ENCODE measurements around the gene RAB41. TPM values are rescaled to one million over a fixed set of nuclear protein-coding genes. Genes with fewer than 3 reads are reported as not detected.

RAB41 gene
- total RNA-seq, 1 experiment from 2014 or later = not detected

DNA sequence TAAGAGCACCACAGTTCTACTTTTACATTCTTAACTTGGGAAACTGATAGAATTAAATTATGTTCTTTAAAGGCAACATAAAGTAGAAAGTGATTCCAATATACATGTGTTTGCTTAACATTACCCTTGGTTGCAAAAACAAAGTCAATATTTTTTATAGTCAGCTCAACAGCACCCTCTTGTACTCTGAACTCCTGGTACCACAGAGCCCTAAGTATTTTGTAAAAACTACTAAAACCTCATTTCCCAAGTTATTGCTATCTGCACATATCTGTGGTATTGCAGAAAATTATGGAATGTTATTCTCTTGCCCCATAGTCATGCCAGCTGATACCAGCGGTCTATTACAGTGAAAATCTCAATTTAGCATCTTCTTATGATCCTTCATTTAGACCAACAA lies 10.8 kb downstream of the RAB41 start:
- peaks cover 13% of the 10 kb centered on the region for H3K36me3 Mint-ChIP-seq
- no peak overlapping the region for H3K27ac Mint-ChIP-seq
- no peak for DNase-seq (ENCODE audit: low spot score)
- H3K4me1 Mint-ChIP-seq = peaks cover 12% of the 10 kb centered on the region
- H3K9me3 Mint-ChIP-seq = no peaks in the 10 kb centered on the region
- TF ChIP-seq TCF7 (CRISPR knock-in tag; IDR thresholded peaks at IDR 0.05; ENCODE audit: low read depth) (no peak), KAT7 (CRISPR knock-in tag; IDR thresholded peaks at IDR 0.05; ENCODE audit: borderline replicate concordance) (no peak), CBFB (CRISPR knock-in tag; IDR thresholded peaks at IDR 0.05; ENCODE audit: low read depth) (no peak), ZNF121 (CRISPR knock-in tag; IDR thresholded peaks at IDR 0.05) (no peak), ZNF416 (CRISPR knock-in tag; IDR thresholded peaks at IDR 0.05) (no peak), EMX1 (CRISPR knock-in tag; IDR thresholded peaks at IDR 0.05) (no peak), ZNF396 (CRISPR knock-in tag; IDR thresholded peaks at IDR 0.05; ENCODE audit: borderline replicate concordance) (no peak), ZBTB21 (CRISPR knock-in tag; IDR thresholded peaks at IDR 0.05; ENCODE audit: borderline replicate concordance) (no peak), CREB1 (CRISPR knock-in tag; IDR thresholded peaks at IDR 0.05) (no peak)
- TF ChIP-seq, protein P1, sequence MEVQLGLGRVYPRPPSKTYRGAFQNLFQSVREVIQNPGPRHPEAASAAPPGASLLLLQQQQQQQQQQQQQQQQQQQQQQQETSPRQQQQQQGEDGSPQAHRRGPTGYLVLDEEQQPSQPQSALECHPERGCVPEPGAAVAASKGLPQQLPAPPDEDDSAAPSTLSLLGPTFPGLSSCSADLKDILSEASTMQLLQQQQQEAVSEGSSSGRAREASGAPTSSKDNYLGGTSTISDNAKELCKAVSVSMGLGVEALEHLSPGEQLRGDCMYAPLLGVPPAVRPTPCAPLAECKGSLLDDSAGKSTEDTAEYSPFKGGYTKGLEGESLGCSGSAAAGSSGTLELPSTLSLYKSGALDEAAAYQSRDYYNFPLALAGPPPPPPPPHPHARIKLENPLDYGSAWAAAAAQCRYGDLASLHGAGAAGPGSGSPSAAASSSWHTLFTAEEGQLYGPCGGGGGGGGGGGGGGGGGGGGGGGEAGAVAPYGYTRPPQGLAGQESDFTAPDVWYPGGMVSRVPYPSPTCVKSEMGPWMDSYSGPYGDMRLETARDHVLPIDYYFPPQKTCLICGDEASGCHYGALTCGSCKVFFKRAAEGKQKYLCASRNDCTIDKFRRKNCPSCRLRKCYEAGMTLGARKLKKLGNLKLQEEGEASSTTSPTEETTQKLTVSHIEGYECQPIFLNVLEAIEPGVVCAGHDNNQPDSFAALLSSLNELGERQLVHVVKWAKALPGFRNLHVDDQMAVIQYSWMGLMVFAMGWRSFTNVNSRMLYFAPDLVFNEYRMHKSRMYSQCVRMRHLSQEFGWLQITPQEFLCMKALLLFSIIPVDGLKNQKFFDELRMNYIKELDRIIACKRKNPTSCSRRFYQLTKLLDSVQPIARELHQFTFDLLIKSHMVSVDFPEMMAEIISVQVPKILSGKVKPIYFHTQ (CRISPR knock-in tag; IDR thresholded peaks at IDR 0.05) = no peak
- TF ChIP-seq, protein P2, sequence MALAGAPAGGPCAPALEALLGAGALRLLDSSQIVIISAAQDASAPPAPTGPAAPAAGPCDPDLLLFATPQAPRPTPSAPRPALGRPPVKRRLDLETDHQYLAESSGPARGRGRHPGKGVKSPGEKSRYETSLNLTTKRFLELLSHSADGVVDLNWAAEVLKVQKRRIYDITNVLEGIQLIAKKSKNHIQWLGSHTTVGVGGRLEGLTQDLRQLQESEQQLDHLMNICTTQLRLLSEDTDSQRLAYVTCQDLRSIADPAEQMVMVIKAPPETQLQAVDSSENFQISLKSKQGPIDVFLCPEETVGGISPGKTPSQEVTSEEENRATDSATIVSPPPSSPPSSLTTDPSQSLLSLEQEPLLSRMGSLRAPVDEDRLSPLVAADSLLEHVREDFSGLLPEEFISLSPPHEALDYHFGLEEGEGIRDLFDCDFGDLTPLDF (CRISPR knock-in tag; IDR thresholded peaks at IDR 0.05) = no peak
- TF ChIP-seq, protein P3, sequence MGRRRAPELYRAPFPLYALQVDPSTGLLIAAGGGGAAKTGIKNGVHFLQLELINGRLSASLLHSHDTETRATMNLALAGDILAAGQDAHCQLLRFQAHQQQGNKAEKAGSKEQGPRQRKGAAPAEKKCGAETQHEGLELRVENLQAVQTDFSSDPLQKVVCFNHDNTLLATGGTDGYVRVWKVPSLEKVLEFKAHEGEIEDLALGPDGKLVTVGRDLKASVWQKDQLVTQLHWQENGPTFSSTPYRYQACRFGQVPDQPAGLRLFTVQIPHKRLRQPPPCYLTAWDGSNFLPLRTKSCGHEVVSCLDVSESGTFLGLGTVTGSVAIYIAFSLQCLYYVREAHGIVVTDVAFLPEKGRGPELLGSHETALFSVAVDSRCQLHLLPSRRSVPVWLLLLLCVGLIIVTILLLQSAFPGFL (CRISPR knock-in tag; IDR thresholded peaks at IDR 0.05; ENCODE audit: borderline replicate concordance) = no peak
- TF ChIP-seq, protein P4, sequence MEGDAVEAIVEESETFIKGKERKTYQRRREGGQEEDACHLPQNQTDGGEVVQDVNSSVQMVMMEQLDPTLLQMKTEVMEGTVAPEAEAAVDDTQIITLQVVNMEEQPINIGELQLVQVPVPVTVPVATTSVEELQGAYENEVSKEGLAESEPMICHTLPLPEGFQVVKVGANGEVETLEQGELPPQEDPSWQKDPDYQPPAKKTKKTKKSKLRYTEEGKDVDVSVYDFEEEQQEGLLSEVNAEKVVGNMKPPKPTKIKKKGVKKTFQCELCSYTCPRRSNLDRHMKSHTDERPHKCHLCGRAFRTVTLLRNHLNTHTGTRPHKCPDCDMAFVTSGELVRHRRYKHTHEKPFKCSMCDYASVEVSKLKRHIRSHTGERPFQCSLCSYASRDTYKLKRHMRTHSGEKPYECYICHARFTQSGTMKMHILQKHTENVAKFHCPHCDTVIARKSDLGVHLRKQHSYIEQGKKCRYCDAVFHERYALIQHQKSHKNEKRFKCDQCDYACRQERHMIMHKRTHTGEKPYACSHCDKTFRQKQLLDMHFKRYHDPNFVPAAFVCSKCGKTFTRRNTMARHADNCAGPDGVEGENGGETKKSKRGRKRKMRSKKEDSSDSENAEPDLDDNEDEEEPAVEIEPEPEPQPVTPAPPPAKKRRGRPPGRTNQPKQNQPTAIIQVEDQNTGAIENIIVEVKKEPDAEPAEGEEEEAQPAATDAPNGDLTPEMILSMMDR (IDR thresholded peaks at IDR 0.05) = no peak
- TF ChIP-seq, protein P5, sequence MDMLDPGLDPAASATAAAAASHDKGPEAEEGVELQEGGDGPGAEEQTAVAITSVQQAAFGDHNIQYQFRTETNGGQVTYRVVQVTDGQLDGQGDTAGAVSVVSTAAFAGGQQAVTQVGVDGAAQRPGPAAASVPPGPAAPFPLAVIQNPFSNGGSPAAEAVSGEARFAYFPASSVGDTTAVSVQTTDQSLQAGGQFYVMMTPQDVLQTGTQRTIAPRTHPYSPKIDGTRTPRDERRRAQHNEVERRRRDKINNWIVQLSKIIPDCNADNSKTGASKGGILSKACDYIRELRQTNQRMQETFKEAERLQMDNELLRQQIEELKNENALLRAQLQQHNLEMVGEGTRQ (CRISPR knock-in tag; IDR thresholded peaks at IDR 0.05) = no peak
- TF ChIP-seq, protein P6, sequence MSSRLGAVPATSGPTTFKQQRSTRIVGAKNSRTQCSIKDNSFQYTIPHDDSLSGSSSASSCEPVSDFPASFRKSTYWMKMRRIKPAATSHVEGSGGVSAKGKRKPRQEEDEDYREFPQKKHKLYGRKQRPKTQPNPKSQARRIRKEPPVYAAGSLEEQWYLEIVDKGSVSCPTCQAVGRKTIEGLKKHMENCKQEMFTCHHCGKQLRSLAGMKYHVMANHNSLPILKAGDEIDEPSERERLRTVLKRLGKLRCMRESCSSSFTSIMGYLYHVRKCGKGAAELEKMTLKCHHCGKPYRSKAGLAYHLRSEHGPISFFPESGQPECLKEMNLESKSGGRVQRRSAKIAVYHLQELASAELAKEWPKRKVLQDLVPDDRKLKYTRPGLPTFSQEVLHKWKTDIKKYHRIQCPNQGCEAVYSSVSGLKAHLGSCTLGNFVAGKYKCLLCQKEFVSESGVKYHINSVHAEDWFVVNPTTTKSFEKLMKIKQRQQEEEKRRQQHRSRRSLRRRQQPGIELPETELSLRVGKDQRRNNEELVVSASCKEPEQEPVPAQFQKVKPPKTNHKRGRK (CRISPR knock-in tag; IDR thresholded peaks at IDR 0.05; ENCODE audit: borderline replicate concordance) = no peak
- TF ChIP-seq, protein P7, sequence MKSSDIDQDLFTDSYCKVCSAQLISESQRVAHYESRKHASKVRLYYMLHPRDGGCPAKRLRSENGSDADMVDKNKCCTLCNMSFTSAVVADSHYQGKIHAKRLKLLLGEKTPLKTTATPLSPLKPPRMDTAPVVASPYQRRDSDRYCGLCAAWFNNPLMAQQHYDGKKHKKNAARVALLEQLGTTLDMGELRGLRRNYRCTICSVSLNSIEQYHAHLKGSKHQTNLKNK (CRISPR knock-in tag; IDR thresholded peaks at IDR 0.05) = no peak
- CTCF ChIA-PET = no interaction called here
- H3K27me3 Mint-ChIP-seq (ENCODE audit: low read depth) = no peaks in the 10 kb centered on the region
- POLR2A ChIA-PET = no interaction called here
- H3K4me3 Mint-ChIP-seq = peak overlapping the region; percentile 16
- no peak for ATAC-seq

DNA sequence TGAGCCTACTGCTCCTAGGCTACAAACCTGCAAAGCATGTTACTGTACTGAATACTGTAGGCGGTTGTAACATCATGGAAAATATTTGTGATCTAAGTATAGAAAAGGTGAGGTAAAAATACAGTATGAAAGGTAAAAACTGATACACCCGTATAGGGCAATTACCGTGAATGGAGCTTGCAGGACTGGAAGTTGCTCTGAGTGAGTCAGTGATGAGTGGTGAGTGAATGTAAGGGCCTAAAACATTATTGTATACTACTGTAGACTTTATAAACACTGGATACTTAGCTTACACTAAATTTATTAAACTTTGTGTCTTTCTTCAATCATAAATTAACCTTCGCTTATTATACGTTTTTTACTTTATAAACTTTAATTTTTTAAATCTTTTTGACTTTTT lies 11.6 kb downstream of the RAB41 start:
- POLR2A ChIA-PET = no interaction called here
- ATAC-seq (no peak), DNase-seq (ENCODE audit: low spot score) (no peak)
- Mint-ChIP-seq H3K4me1 (peaks cover 12% of the 10 kb centered on the region), H3K9me3 (no peaks in the 10 kb centered on the region), H3K27ac (no peak overlapping the region), H3K27me3 (ENCODE audit: low read depth) (no peaks in the 10 kb centered on the region), H3K36me3 (peaks cover 13% of the 10 kb centered on the region), H3K4me3 (no peak overlapping the region)
- CTCF ChIA-PET = no interaction called here
- TF ChIP-seq, protein P2 (CRISPR knock-in tag; IDR thresholded peaks at IDR 0.05) = no peak
- TF ChIP-seq FOXP1 (CRISPR knock-in tag; IDR thresholded peaks at IDR 0.05; ENCODE audit: borderline replicate concordance) (no peak), NR2C2 (CRISPR knock-in tag; IDR thresholded peaks at IDR 0.05) (no peak)
- TF ChIP-seq, protein P5 (CRISPR knock-in tag; IDR thresholded peaks at IDR 0.05) = no peak
- TF ChIP-seq, protein P8, sequence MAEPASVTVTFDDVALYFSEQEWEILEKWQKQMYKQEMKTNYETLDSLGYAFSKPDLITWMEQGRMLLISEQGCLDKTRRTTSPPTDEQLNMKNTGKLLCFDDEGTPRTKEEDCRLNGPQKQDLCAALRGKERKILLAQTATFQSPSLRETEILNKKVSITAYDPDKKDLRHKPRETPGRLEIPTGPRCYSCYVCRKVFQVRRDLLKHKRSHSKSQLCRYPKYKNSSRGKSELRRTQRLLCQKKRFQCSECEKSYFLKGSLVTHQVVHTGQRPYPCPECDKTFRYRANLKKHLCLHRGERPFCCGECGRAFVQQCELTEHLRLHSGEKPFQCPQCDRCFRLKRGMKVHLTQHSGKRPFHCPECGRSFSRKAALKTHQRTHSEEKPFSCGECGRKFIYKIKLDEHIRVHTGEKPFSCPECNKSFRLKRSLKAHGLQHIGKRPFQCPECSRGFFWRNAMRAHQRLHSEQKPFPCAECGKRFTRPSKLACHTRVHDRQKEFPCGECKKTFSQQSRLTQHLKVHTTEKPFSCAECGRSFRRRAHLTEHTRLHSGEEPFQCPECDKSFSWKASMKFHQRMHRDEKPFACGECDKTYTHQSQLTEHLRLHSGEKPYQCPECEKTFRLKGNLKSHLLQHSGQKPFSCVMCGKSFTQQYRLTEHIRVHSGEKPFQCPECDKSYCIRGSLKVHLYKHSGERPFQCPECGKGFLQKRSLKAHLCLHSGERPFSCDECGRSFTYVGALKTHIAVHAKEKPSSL (CRISPR knock-in tag; conservative IDR thresholded peaks at IDR 0.05) = no peak
- TF ChIP-seq, protein P9, sequence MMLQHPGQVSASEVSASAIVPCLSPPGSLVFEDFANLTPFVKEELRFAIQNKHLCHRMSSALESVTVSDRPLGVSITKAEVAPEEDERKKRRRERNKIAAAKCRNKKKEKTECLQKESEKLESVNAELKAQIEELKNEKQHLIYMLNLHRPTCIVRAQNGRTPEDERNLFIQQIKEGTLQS (CRISPR knock-in tag; conservative IDR thresholded peaks at IDR 0.05) = no peak

All from WTC11 (cell line).